ENCODE data around the gene USP2. TPM values are rescaled to one million over a fixed set of nuclear protein-coding genes. Genes with fewer than 3 reads are reported as not detected.

USP2 gene
- total and polyA plus RNA-seq, 2 of the 8 experiments (the other 6 are each of a cell fraction or from before 2014, with no cell fraction given), result 2.2 to 6.9 TPM

DNA sequence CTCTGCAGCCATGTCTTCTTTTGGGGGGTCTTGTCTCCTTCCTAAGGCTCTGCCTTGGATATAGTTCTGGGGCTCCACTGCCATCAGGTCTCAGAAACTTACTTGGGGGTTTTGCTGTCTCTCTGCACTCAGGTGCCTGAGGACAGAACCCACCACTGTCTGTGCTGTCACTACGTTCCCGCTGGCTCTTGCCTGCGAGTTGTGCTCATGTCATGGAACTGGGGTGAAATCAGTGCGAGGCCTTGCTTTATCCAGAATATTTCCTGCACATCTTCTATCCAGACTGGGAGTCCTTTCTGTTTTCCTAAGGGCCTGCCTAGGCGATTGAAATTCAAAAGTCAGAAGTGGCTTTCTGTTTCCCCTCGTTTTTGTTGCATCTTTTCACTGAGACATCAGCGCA is 6.6 kb upstream of the USP2 start:
- H3K23me2 ChIP-seq (ENCODE audit: low read depth, low read length), result no peaks in the 10 kb centered on the region; the same call in 1 of the 2 replicates
- H4K20me1 ChIP-seq (replicated peaks in 1 of 2; ENCODE audit: control insufficient read depth in 1 of 2, insufficient read depth in 2 of 2, low read length in 2 of 2), result no peaks in the 10 kb centered on the region
- H2BK12ac ChIP-seq (ENCODE audit: low read depth, low read length), result no peak overlapping the region
- H3K27me3 ChIP-seq (replicated peaks in 1 of 4; ENCODE audit: control insufficient read depth in 3 of 4, extremely low read depth in 1 of 4, insufficient read depth in 3 of 4, low read length in 3 of 4), result no peaks in the 10 kb centered on the region; a peak in 1 of 7 replicates
- H3K9ac ChIP-seq (replicated peaks in 1 of 4; ENCODE audit: extremely low read depth in 1 of 4, low read depth in 3 of 4, low read length in 3 of 4), result no peak overlapping the region
- no peak overlapping the region for H3K4me2 ChIP-seq (ENCODE audit: insufficient read depth in 1 of 2, low read depth in 2 of 2, low read length in 2 of 2)
- no peaks in the 10 kb centered on the region for H3K9me3 ChIP-seq (ENCODE audit: insufficient read depth in 2 of 2, low read depth in 1 of 2, low read length in 1 of 2)
- H2AK5ac ChIP-seq (ENCODE audit: low read depth, low read length), result no peak overlapping the region
- no peak overlapping the region for H3K18ac ChIP-seq (ENCODE audit: extremely low read depth, low read length)
- ChIA-PET CTCF (ENCODE audit: partially characterized antibody) (interaction anchor here (0.9 to 26.3 kb wide), 7 partner anchors 14 to 85 kb away, joined by 3 to 474 read pairs (median 74); partner anchors contain the start of genes C1QTNF5 and MFRP), POLR2A (ENCODE audit: partially characterized antibody) (interaction anchor here (2.2 kb wide), 1 partner anchor 34 kb away, joined by 5 read pairs; the partner anchor contains the start of gene THY1)
- H3K23ac ChIP-seq (ENCODE audit: insufficient read length), result no peak overlapping the region
- no peak overlapping the region for H2BK120ac ChIP-seq (replicated peaks; ENCODE audit: low read depth, low read length)
- no peak overlapping the region for H3K4ac ChIP-seq (replicated peaks; ENCODE audit: insufficient read length, low read depth, low read length)
- H3K4me3 ChIP-seq (ENCODE audit: extremely low read depth in 1 of 4, insufficient read depth in 2 of 4, low read depth in 3 of 4, low read length in 4 of 4), result no peak overlapping the region
- no peak overlapping the region for H2BK15ac ChIP-seq (ENCODE audit: low read length)
- H3K56ac ChIP-seq (replicated peaks; ENCODE audit: insufficient read length, low read depth, low read length), result no peak overlapping the region
- DNase-seq (ENCODE audit: low read depth in 1 of 2, low spot score in 2 of 2), result no peak
- no peaks in the 10 kb centered on the region for H3K4me1 ChIP-seq (replicated peaks in 1 of 4; ENCODE audit: control insufficient read depth in 3 of 4, insufficient read depth in 4 of 4, low read length in 3 of 4)
- WGBS, 2 experiments (ENCODE audit: extremely low coverage in 1 of 2, insufficient coverage in 1 of 2, insufficient read length in 1 of 2, insufficient replicate concordance in 2 of 2, low coverage in 1 of 2, low lambda C conversion rate in 2 of 2, missing lambda C conversion rate in 1 of 2), result 88% methylated on average over 7 of the region's 7 CpGs; no CpG with 5 or more reads in 1 of the 2 experiments
- H3K79me2 ChIP-seq (ENCODE audit: control insufficient read depth in 1 of 2, insufficient read depth in 2 of 2, low read length in 2 of 2), result no peaks in the 10 kb centered on the region
- no peak overlapping the region for H2BK5ac ChIP-seq (ENCODE audit: low read depth, low read length)
- no peak overlapping the region for H2AFZ ChIP-seq (ENCODE audit: low read length)
- no peak overlapping the region for H4K91ac ChIP-seq (replicated peaks; ENCODE audit: insufficient read length, low read length)
- H2BK20ac ChIP-seq (ENCODE audit: low read length), result no peak overlapping the region
- no peaks in the 10 kb centered on the region for H3K79me1 ChIP-seq (ENCODE audit: low read depth, low read length)
- H3K14ac ChIP-seq (ENCODE audit: insufficient read length), result no peak overlapping the region
- H4K8ac ChIP-seq (ENCODE audit: extremely low read depth, insufficient read depth, low read length), result no peak overlapping the region
- H3K36me3 ChIP-seq (ENCODE audit: control insufficient read depth in 2 of 4, insufficient read depth in 4 of 4, low read length in 3 of 4), result no peaks in the 10 kb centered on the region
- no peak overlapping the region for H3K27ac ChIP-seq (ENCODE audit: low read depth, low read length)
- no peak for FAIRE-seq
- H4K5ac ChIP-seq (ENCODE audit: insufficient read length, low read depth, low read length), result no peak overlapping the region
- TF ChIP-seq SIX5 (IDR thresholded peaks at IDR 0.05; ENCODE audit: low read depth, low read length) (no peak), CTBP2 (IDR thresholded peaks at IDR 0.05; ENCODE audit: borderline replicate concordance, insufficient read depth, insufficient read length, low read length) (no peak), NANOG (IDR thresholded peaks at IDR 0.05; ENCODE audit: insufficient read depth, low read depth, low read length, poor library complexity, severe bottlenecking) (no peak), CBX8 (IDR thresholded peaks at IDR 0.05; ENCODE audit: borderline replicate concordance, low read depth, low read length) (no peak), SP2 (IDR thresholded peaks at IDR 0.05; ENCODE audit: low read length) (no peak), RBBP5 (IDR thresholded peaks at IDR 0.05; ENCODE audit: borderline replicate concordance, low read depth, low read length) (no peak), TCF12 (IDR thresholded peaks at IDR 0.05; ENCODE audit: low read depth, low read length) (no peak), SAP30 (IDR thresholded peaks at IDR 0.05; ENCODE audit: insufficient read depth, insufficient replicate concordance, low read length) (no peak), EGR1 (IDR thresholded peaks at IDR 0.05; ENCODE audit: borderline replicate concordance, low read depth, low read length) (no peak), SIN3A (conservative IDR thresholded peaks at IDR 0.05 in 1 of 2, IDR thresholded peaks at IDR 0.05 in 1 of 2; ENCODE audit: low read depth in 1 of 2, low read length in 2 of 2) (no peak), EP300 (IDR thresholded peaks at IDR 0.05; ENCODE audit: borderline replicate concordance in 1 of 2, low read depth in 2 of 2, low read length in 2 of 2) (no peak)
- TF ChIP-seq, protein P1, sequence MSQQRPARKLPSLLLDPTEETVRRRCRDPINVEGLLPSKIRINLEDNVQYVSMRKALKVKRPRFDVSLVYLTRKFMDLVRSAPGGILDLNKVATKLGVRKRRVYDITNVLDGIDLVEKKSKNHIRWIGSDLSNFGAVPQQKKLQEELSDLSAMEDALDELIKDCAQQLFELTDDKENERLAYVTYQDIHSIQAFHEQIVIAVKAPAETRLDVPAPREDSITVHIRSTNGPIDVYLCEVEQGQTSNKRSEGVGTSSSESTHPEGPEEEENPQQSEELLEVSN (IDR thresholded peaks at IDR 0.05), result no peak
